ENCODE measurements around the gene PPARG. TPM values are rescaled to one million over a fixed set of nuclear protein-coding genes. Genes with fewer than 3 reads are reported as not detected.

Gene PPARG
- total RNA-seq, 1 experiment from 2014 or later: 0.79 TPM

DNA sequence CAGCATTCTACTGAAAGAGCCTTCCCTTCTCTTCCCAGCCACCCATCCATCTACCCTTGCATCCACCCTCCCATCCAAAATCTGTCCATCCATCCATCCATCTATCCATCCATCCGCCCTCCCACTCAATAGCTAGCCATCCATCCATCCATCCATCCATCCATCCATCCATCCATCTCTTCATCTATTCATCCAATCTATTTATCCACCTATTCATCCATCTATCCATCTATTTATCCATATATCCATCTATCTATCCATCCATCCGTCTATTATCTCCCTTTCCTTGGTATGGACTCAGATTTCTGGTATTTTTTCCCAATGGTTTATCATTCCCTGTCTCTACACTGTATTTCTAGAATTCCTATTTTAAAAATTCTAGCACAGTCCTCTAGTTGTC, 46.1 kb upstream of the PPARG start:
- POLR2A ChIA-PET: no interaction called here
- H3K27ac Mint-ChIP-seq: no peak overlapping the region

DNA sequence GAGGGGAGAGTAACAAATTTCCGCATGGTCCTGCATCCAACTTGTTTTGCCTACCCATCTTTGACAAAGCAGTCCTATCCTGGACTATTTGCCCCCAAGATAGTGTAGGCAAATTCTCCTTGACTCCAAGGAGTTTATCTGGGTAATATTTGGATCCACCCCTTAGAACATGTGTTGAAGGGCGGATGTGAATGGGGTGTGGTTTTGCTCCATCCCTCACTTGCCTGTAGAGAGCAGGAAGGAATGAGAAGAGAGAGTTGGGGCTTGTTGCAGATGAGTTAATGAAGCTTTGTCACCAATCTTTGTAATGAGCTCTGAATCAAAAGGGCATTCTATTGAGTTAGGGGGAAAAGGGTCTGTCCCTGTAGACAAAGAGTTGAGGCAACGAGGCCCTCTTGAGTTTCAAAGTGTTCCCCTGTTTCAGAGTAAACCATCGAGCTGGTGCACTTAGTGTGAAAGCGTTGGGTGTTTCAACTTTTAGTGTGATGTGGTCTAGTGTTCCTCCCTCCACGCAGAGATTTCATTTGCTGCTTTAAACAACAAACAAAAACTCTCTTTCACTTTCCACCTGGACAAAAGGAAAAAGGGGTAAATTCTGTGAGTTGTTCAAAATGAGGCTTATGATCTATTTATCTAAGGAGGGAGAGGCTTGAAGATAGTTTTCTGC, 42.2 kb upstream of the PPARG start:
- no peak overlapping the region for H3K27ac Mint-ChIP-seq
- peaks cover 9% of the 10 kb centered on the region for H3K36me3 Mint-ChIP-seq
- DNase-seq (ENCODE audit: low spot score): no peak
- peaks cover 18% of the 10 kb centered on the region for H3K9me3 Mint-ChIP-seq
- ATAC-seq: no peak
- POLR2A ChIA-PET: no interaction called here
- no peak overlapping the region for H3K4me3 Mint-ChIP-seq
- H3K27me3 Mint-ChIP-seq (ENCODE audit: low read depth): no peaks in the 10 kb centered on the region; the same call in 1 of the 2 replicates
- no peaks in the 10 kb centered on the region for H3K4me1 Mint-ChIP-seq
- CTCF ChIA-PET: interaction anchor here (1.1 kb wide), 1 partner anchor 233 kb away, joined by 4 read pairs; no protein-coding TSS in a partner anchor
- TF ChIP-seq FOXP1 (CRISPR knock-in tag; IDR thresholded peaks at IDR 0.05; ENCODE audit: borderline replicate concordance) (no peak), RELA (CRISPR knock-in tag; IDR thresholded peaks at IDR 0.05; ENCODE audit: borderline replicate concordance) (no peak)
- TF ChIP-seq, protein P1, sequence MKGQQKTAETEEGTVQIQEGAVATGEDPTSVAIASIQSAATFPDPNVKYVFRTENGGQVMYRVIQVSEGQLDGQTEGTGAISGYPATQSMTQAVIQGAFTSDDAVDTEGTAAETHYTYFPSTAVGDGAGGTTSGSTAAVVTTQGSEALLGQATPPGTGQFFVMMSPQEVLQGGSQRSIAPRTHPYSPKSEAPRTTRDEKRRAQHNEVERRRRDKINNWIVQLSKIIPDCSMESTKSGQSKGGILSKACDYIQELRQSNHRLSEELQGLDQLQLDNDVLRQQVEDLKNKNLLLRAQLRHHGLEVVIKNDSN (CRISPR knock-in tag; IDR thresholded peaks at IDR 0.05): no peak

More for the DNA sequence above, 46.1 kb upstream of the PPARG start:
- H3K4me3 Mint-ChIP-seq: no peak overlapping the region
- H3K27me3 Mint-ChIP-seq (ENCODE audit: low read depth): no peaks in the 10 kb centered on the region; the same call in 1 of the 2 replicates
- no peaks in the 10 kb centered on the region for H3K4me1 Mint-ChIP-seq
- H3K36me3 Mint-ChIP-seq: no peaks in the 10 kb centered on the region
- DNase-seq (ENCODE audit: low spot score) (no peak), ATAC-seq (no peak)
- CTCF ChIA-PET: no interaction called here
- H3K9me3 Mint-ChIP-seq: no peaks in the 10 kb centered on the region
- TF ChIP-seq, protein P2, sequence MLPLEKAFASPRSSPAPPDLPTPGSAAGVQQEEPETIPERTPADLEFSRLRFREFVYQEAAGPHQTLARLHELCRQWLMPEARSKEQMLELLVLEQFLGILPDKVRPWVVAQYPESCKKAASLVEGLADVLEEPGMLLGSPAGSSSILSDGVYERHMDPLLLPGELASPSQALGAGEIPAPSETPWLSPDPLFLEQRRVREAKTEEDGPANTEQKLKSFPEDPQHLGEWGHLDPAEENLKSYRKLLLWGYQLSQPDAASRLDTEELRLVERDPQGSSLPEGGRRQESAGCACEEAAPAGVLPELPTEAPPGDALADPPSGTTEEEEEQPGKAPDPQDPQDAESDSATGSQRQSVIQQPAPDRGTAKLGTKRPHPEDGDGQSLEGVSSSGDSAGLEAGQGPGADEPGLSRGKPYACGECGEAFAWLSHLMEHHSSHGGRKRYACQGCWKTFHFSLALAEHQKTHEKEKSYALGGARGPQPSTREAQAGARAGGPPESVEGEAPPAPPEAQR (CRISPR knock-in tag; IDR thresholded peaks at IDR 0.05): no peak
- TF ChIP-seq FOXJ3 (CRISPR knock-in tag; IDR thresholded peaks at IDR 0.05; ENCODE audit: borderline replicate concordance): no peak
- TF ChIP-seq, protein P3, sequence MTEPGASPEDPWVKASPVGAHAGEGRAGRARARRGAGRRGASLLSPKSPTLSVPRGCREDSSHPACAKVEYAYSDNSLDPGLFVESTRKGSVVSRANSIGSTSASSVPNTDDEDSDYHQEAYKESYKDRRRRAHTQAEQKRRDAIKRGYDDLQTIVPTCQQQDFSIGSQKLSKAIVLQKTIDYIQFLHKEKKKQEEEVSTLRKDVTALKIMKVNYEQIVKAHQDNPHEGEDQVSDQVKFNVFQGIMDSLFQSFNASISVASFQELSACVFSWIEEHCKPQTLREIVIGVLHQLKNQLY (CRISPR knock-in tag; IDR thresholded peaks at IDR 0.05): no peak
- TF ChIP-seq ZBTB21 (CRISPR knock-in tag; IDR thresholded peaks at IDR 0.05; ENCODE audit: borderline replicate concordance): no peak
- TF ChIP-seq, protein P4, sequence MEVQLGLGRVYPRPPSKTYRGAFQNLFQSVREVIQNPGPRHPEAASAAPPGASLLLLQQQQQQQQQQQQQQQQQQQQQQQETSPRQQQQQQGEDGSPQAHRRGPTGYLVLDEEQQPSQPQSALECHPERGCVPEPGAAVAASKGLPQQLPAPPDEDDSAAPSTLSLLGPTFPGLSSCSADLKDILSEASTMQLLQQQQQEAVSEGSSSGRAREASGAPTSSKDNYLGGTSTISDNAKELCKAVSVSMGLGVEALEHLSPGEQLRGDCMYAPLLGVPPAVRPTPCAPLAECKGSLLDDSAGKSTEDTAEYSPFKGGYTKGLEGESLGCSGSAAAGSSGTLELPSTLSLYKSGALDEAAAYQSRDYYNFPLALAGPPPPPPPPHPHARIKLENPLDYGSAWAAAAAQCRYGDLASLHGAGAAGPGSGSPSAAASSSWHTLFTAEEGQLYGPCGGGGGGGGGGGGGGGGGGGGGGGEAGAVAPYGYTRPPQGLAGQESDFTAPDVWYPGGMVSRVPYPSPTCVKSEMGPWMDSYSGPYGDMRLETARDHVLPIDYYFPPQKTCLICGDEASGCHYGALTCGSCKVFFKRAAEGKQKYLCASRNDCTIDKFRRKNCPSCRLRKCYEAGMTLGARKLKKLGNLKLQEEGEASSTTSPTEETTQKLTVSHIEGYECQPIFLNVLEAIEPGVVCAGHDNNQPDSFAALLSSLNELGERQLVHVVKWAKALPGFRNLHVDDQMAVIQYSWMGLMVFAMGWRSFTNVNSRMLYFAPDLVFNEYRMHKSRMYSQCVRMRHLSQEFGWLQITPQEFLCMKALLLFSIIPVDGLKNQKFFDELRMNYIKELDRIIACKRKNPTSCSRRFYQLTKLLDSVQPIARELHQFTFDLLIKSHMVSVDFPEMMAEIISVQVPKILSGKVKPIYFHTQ (CRISPR knock-in tag; IDR thresholded peaks at IDR 0.05): no peak
- TF ChIP-seq CREB1 (CRISPR knock-in tag; IDR thresholded peaks at IDR 0.05): no peak

DNA sequence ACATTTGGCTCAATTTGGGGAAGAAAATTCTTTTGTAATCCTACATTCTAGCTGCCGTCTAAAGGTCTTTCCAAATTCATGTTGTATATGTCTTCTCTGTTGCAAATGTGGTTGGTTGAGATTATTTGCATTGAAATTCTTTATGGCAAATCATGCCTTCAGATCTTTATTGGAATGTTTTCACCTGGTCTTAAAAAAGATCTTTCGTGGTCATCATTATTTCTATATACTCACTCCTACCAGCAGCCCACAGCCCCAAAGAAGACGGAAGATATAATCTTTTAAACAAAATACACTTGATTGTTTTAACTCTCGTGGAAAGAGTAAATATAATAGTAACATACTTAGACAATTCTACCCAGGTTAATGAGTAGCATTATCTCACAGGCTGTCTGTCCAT, 41.5 kb upstream of the PPARG start:
- no peak for DNase-seq (ENCODE audit: low spot score)
- no peak overlapping the region for H3K4me3 Mint-ChIP-seq
- H3K27me3 Mint-ChIP-seq (ENCODE audit: low read depth): no peaks in the 10 kb centered on the region; the same call in 1 of the 2 replicates
- H3K4me1 Mint-ChIP-seq: no peaks in the 10 kb centered on the region
- no peak for ATAC-seq
- H3K27ac Mint-ChIP-seq: no peak overlapping the region
- H3K9me3 Mint-ChIP-seq: peaks cover 18% of the 10 kb centered on the region
- ChIA-PET POLR2A (no interaction called here), CTCF (interaction anchor here (1.1 kb wide), 1 partner anchor 233 kb away, joined by 4 read pairs; no protein-coding TSS in a partner anchor)
- H3K36me3 Mint-ChIP-seq: peaks cover 9% of the 10 kb centered on the region
- TF ChIP-seq GTF2I (CRISPR knock-in tag; conservative IDR thresholded peaks at IDR 0.05) (no peak), NR1H2 (CRISPR knock-in tag; IDR thresholded peaks at IDR 0.05) (no peak), TEAD1 (CRISPR knock-in tag; IDR thresholded peaks at IDR 0.05) (no peak), NFATC4 (CRISPR knock-in tag; IDR thresholded peaks at IDR 0.05) (no peak), ZNF423 (CRISPR knock-in tag; IDR thresholded peaks at IDR 0.05) (no peak), FOXK1 (CRISPR knock-in tag; IDR thresholded peaks at IDR 0.05) (no peak), ZBTB21 (CRISPR knock-in tag; IDR thresholded peaks at IDR 0.05; ENCODE audit: borderline replicate concordance) (no peak), ZNF671 (CRISPR knock-in tag; IDR thresholded peaks at IDR 0.05) (no peak), NR2C2 (CRISPR knock-in tag; IDR thresholded peaks at IDR 0.05) (no peak), SOX15 (CRISPR knock-in tag; IDR thresholded peaks at IDR 0.05) (no peak), CREM (CRISPR knock-in tag; IDR thresholded peaks at IDR 0.05) (no peak)
- TF ChIP-seq, protein P5, sequence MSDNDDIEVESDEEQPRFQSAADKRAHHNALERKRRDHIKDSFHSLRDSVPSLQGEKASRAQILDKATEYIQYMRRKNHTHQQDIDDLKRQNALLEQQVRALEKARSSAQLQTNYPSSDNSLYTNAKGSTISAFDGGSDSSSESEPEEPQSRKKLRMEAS (CRISPR knock-in tag; IDR thresholded peaks at IDR 0.05): no peak
